ENCODE data around the gene AKAP3.

AKAP3 gene

GRCh38 chr12:4604684-4605193 lies 44.1 kb downstream of the AKAP3 start:
- peak overlapping the region; percentile 74 to 93 for H3K9ac ChIP-seq (ENCODE audit: low read depth in 1 of 2, low read length in 2 of 2)
- no peak overlapping the region for H3K27ac ChIP-seq (ENCODE audit: low read depth, low read length)
- H3K4me1 ChIP-seq (ENCODE audit: control insufficient read depth in 1 of 2, insufficient read depth in 2 of 2, low read length in 2 of 2), result peaks cover 8 to 11% of the 10 kb centered on the region in 2 donors
- H3K27me3 ChIP-seq (ENCODE audit: control insufficient read depth in 1 of 2, insufficient read depth in 2 of 2, low read length in 2 of 2), result no peaks in the 10 kb centered on the region
- peaks cover 0 to 10% of the 10 kb centered on the region in 2 donors for H3K36me3 ChIP-seq (ENCODE audit: control insufficient read depth in 1 of 2, insufficient read depth in 2 of 2, low read length in 2 of 2)
- H3K4me3 ChIP-seq (ENCODE audit: low read depth in 1 of 2, low read length in 2 of 2), result peak overlapping the region; percentile 99
- H3K9me3 ChIP-seq (ENCODE audit: control insufficient read depth in 1 of 2, low read length in 2 of 2), result no peaks in the 10 kb centered on the region

GRCh38 chr12:4603946-4604345 lies 44.9 kb downstream of the AKAP3 start:
- Histone ChIP-seq H3K27me3 (ENCODE audit: control insufficient read depth in 1 of 2, insufficient read depth in 2 of 2, low read length in 2 of 2) (no peaks in the 10 kb centered on the region), H3K36me3 (ENCODE audit: control insufficient read depth in 1 of 2, insufficient read depth in 2 of 2, low read length in 2 of 2) (peaks cover 0 to 10% of the 10 kb centered on the region in 2 donors), H3K27ac (ENCODE audit: low read depth, low read length) (no peak overlapping the region), H3K4me3 (ENCODE audit: low read depth in 1 of 2, low read length in 2 of 2) (no peak overlapping the region), H3K4me1 (ENCODE audit: control insufficient read depth in 1 of 2, insufficient read depth in 2 of 2, low read length in 2 of 2) (peaks cover 8 to 11% of the 10 kb centered on the region in 2 donors), H3K9ac (ENCODE audit: low read depth in 1 of 2, low read length in 2 of 2) (no peak overlapping the region), H3K9me3 (ENCODE audit: control insufficient read depth in 1 of 2, low read length in 2 of 2) (no peaks in the 10 kb centered on the region)

GRCh38 chr12:4603421-4603820 lies 45.4 kb downstream of the AKAP3 start:
- no peaks in the 10 kb centered on the region for H3K27me3 ChIP-seq (ENCODE audit: control insufficient read depth in 1 of 2, insufficient read depth in 2 of 2, low read length in 2 of 2)
- no peak overlapping the region for H3K9ac ChIP-seq (ENCODE audit: low read depth in 1 of 2, low read length in 2 of 2)
- H3K4me3 ChIP-seq (ENCODE audit: low read depth in 1 of 2, low read length in 2 of 2), result no peak overlapping the region
- peaks cover 0 to 8% of the 10 kb centered on the region in 2 donors for H3K36me3 ChIP-seq (ENCODE audit: control insufficient read depth in 1 of 2, insufficient read depth in 2 of 2, low read length in 2 of 2)
- no peak overlapping the region for H3K27ac ChIP-seq (ENCODE audit: low read depth, low read length)
- peaks cover 8 to 11% of the 10 kb centered on the region in 2 donors for H3K4me1 ChIP-seq (ENCODE audit: control insufficient read depth in 1 of 2, insufficient read depth in 2 of 2, low read length in 2 of 2)
- no peaks in the 10 kb centered on the region for H3K9me3 ChIP-seq (ENCODE audit: control insufficient read depth in 1 of 2, low read length in 2 of 2)

- Histone ChIP-seq H3K36me3 (ENCODE audit: control insufficient read depth in 1 of 2, insufficient read depth in 2 of 2, low read length in 2 of 2) (no peaks in the 10 kb centered on the region), H3K9me3 (ENCODE audit: control insufficient read depth in 1 of 2, low read length in 2 of 2) (no peaks in the 10 kb centered on the region), H3K4me3 (ENCODE audit: low read depth in 1 of 2, low read length in 2 of 2) (no peak overlapping the region), H3K4me1 (ENCODE audit: control insufficient read depth in 1 of 2, insufficient read depth in 2 of 2, low read length in 2 of 2) (peaks cover 0 to 8% of the 10 kb centered on the region in 2 donors), H3K27ac (ENCODE audit: low read depth, low read length) (no peak overlapping the region), H3K9ac (ENCODE audit: low read depth in 1 of 2, low read length in 2 of 2) (no peak overlapping the region), H3K27me3 (ENCODE audit: control insufficient read depth in 1 of 2, insufficient read depth in 2 of 2, low read length in 2 of 2) (no peaks in the 10 kb centered on the region)
Measured at GRCh38 chr12:4595881-4596280, 53.0 kb downstream of the AKAP3 start.

- Histone ChIP-seq H3K4me1 (ENCODE audit: control insufficient read depth in 1 of 2, insufficient read depth in 2 of 2, low read length in 2 of 2) (peaks cover 0 to 8% of the 10 kb centered on the region in 2 donors), H3K27me3 (ENCODE audit: control insufficient read depth in 1 of 2, insufficient read depth in 2 of 2, low read length in 2 of 2) (no peaks in the 10 kb centered on the region), H3K9ac (ENCODE audit: low read depth in 1 of 2, low read length in 2 of 2) (no peak overlapping the region), H3K27ac (ENCODE audit: low read depth, low read length) (no peak overlapping the region), H3K4me3 (ENCODE audit: low read depth in 1 of 2, low read length in 2 of 2) (peak overlapping the region in 1 of 2 donors; percentile 16), H3K36me3 (ENCODE audit: control insufficient read depth in 1 of 2, insufficient read depth in 2 of 2, low read length in 2 of 2) (no peaks in the 10 kb centered on the region), H3K9me3 (ENCODE audit: control insufficient read depth in 1 of 2, low read length in 2 of 2) (no peaks in the 10 kb centered on the region)
Measured at GRCh38 chr12:4591180-4591687, 57.6 kb downstream of the AKAP3 start.

- Histone ChIP-seq H3K9ac (ENCODE audit: low read depth in 1 of 2, low read length in 2 of 2) (no peak overlapping the region), H3K4me3 (ENCODE audit: low read depth in 1 of 2, low read length in 2 of 2) (no peak overlapping the region), H3K27ac (ENCODE audit: low read depth, low read length) (no peak overlapping the region), H3K9me3 (ENCODE audit: control insufficient read depth in 1 of 2, low read length in 2 of 2) (no peaks in the 10 kb centered on the region), H3K36me3 (ENCODE audit: control insufficient read depth in 1 of 2, insufficient read depth in 2 of 2, low read length in 2 of 2) (no peaks in the 10 kb centered on the region), H3K27me3 (ENCODE audit: control insufficient read depth in 1 of 2, insufficient read depth in 2 of 2, low read length in 2 of 2) (no peaks in the 10 kb centered on the region), H3K4me1 (ENCODE audit: control insufficient read depth in 1 of 2, insufficient read depth in 2 of 2, low read length in 2 of 2) (peaks cover 0 to 8% of the 10 kb centered on the region in 2 donors)
Measured at GRCh38 chr12:4589941-4590340, 58.9 kb downstream of the AKAP3 start.

- Histone ChIP-seq H3K27me3 (ENCODE audit: control insufficient read depth in 1 of 2, insufficient read depth in 2 of 2, low read length in 2 of 2) (peaks cover 0 to 2% of the 10 kb centered on the region in 2 donors), H3K4me3 (ENCODE audit: low read depth in 1 of 2, low read length in 2 of 2) (no peak overlapping the region), H3K4me1 (ENCODE audit: control insufficient read depth in 1 of 2, insufficient read depth in 2 of 2, low read length in 2 of 2) (peaks cover 0 to 8% of the 10 kb centered on the region in 2 donors), H3K27ac (ENCODE audit: low read depth, low read length) (no peak overlapping the region), H3K9ac (ENCODE audit: low read depth in 1 of 2, low read length in 2 of 2) (no peak overlapping the region), H3K36me3 (ENCODE audit: control insufficient read depth in 1 of 2, insufficient read depth in 2 of 2, low read length in 2 of 2) (no peaks in the 10 kb centered on the region), H3K9me3 (ENCODE audit: control insufficient read depth in 1 of 2, low read length in 2 of 2) (no peaks in the 10 kb centered on the region)
Measured at GRCh38 chr12:4588916-4589315, 59.9 kb downstream of the AKAP3 start.

GRCh38 chr12:4587108-4587507 lies 61.7 kb downstream of the AKAP3 start:
- Histone ChIP-seq H3K4me3 (ENCODE audit: low read depth in 1 of 2, low read length in 2 of 2) (no peak overlapping the region), H3K36me3 (ENCODE audit: control insufficient read depth in 1 of 2, insufficient read depth in 2 of 2, low read length in 2 of 2) (no peaks in the 10 kb centered on the region), H3K4me1 (ENCODE audit: control insufficient read depth in 1 of 2, insufficient read depth in 2 of 2, low read length in 2 of 2) (peaks cover 0 to 8% of the 10 kb centered on the region in 2 donors), H3K9me3 (ENCODE audit: control insufficient read depth in 1 of 2, low read length in 2 of 2) (no peaks in the 10 kb centered on the region), H3K9ac (ENCODE audit: low read depth in 1 of 2, low read length in 2 of 2) (no peak overlapping the region), H3K27ac (ENCODE audit: low read depth, low read length) (no peak overlapping the region), H3K27me3 (ENCODE audit: control insufficient read depth in 1 of 2, insufficient read depth in 2 of 2, low read length in 2 of 2) (peaks cover 0 to 2% of the 10 kb centered on the region in 2 donors)

GRCh38 chr12:4586500-4586899 lies 62.4 kb downstream of the AKAP3 start:
- Histone ChIP-seq H3K27me3 (ENCODE audit: control insufficient read depth in 1 of 2, insufficient read depth in 2 of 2, low read length in 2 of 2) (peaks cover 0 to 2% of the 10 kb centered on the region in 2 donors), H3K9ac (ENCODE audit: low read depth in 1 of 2, low read length in 2 of 2) (no peak overlapping the region), H3K36me3 (ENCODE audit: control insufficient read depth in 1 of 2, insufficient read depth in 2 of 2, low read length in 2 of 2) (no peaks in the 10 kb centered on the region), H3K9me3 (ENCODE audit: control insufficient read depth in 1 of 2, low read length in 2 of 2) (no peaks in the 10 kb centered on the region), H3K4me3 (ENCODE audit: low read depth in 1 of 2, low read length in 2 of 2) (no peak overlapping the region), H3K4me1 (ENCODE audit: control insufficient read depth in 1 of 2, insufficient read depth in 2 of 2, low read length in 2 of 2) (peaks cover 0 to 5% of the 10 kb centered on the region in 2 donors), H3K27ac (ENCODE audit: low read depth, low read length) (no peak overlapping the region)

GRCh38 chr12:4584896-4585295 lies 64.0 kb downstream of the AKAP3 start:
- Histone ChIP-seq H3K4me1 (ENCODE audit: control insufficient read depth in 1 of 2, insufficient read depth in 2 of 2, low read length in 2 of 2) (no peaks in the 10 kb centered on the region), H3K27me3 (ENCODE audit: control insufficient read depth in 1 of 2, insufficient read depth in 2 of 2, low read length in 2 of 2) (peaks cover 0 to 2% of the 10 kb centered on the region in 2 donors), H3K9ac (ENCODE audit: low read depth in 1 of 2, low read length in 2 of 2) (no peak overlapping the region), H3K27ac (ENCODE audit: low read depth, low read length) (no peak overlapping the region), H3K4me3 (ENCODE audit: low read depth in 1 of 2, low read length in 2 of 2) (no peak overlapping the region), H3K36me3 (ENCODE audit: control insufficient read depth in 1 of 2, insufficient read depth in 2 of 2, low read length in 2 of 2) (no peaks in the 10 kb centered on the region), H3K9me3 (ENCODE audit: control insufficient read depth in 1 of 2, low read length in 2 of 2) (no peaks in the 10 kb centered on the region)

All from duodenal mucosa (tissue), 2 donors.